GM12865 (cell line): ENCODE results near the gene MYH2.

Experiments used
- DNase-seq: peaks from one replicate; pipeline ENCODE4 v3.0.0; 2010; ENCODE audit warnings: low read depth
- H3K4me3 ChIP-seq: 2 replicates; pipeline ENCODE4 v1.5.1; 2011; ENCODE audit warnings: mild to moderate bottlenecking, low read depth, low read length, control low read depth
- CTCF ChIP-seq: IDR thresholded peaks from 2 replicates; pipeline ENCODE4 v1.5.1; 2011; ENCODE audit warnings: low read length, control low read depth, low read depth, inconsistent platforms; ENCODE audit not compliant: insufficient read depth; ENCODE audit errors: missing control alignments

MYH2 gene

DNA sequence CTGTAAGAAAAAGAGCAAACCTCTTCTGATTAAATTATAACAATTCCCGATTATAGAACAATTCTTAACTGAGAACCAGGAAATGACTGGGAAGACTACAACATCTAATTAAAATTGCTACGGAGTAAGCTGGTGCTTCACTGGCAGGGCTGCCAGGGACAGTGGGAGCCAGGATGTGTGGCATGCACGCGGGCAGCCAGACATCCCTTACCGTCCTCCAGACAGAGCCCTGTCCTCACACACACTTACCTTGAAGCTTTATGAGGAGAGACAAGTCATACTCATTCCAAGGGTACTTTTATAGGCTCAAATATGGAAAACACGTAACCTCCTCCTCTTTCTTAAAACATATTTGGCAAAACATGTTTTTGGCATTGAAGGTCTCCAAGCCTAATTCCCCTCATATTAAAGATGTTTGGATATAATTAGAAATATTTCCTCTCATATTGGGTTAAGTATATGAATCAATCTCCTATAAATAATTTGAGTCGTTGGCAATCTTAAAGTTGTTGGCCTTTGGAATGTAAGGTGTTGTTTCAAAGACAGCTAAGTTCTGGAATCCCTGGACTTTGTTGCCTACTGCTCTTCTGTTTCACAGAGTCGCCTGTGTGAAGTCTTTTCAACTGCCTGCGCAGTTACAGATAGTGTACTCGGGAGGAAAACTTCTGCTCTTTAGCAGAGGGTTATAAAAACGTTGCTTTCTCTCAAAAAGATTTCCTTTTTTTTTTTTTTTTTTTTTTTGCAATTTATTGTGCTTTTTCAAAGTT lies 31.0 kb downstream of the MYH2 start, which contains the start of gene MYH1:
Gene MYH1 (minus strand): TSS at position 272 of the 767 bp plus-strand sequence. CDS start 1,900 bp downstream, outside the sequence.
- no peak within 1 kb of the TSS for H3K4me3 ChIP-seq
- no peak for TF ChIP-seq CTCF
- DNase-seq, result no peak

DNA sequence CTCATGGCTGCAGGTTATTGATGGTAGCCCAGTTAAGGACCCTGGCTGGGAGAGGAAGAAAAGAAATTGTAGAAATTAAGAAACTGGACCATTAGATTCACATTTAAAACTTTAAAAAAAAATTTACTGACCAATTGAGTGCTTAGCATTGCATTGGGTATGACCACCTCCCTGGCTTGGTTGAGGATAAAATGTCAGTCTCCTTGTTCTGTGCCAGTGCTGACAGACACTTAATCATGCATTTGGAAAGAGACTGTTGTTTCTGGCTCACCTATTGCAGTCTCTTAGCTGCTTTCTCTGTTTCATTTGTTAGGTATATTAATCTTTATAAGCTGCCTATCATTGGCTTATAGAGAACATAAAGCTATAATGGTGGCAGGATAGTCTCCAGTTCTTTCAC lies 32.8 kb downstream of the MYH2 start:
- no peak for DNase-seq
- no peak overlapping the region for H3K4me3 ChIP-seq
- TF ChIP-seq CTCF, result no peak

- no peak for DNase-seq
- no peak for TF ChIP-seq CTCF
- no peak overlapping the region for H3K4me3 ChIP-seq
Observed at GRCh38 chr17:10516065-10516464, 33.4 kb downstream of the MYH2 start.

DNA sequence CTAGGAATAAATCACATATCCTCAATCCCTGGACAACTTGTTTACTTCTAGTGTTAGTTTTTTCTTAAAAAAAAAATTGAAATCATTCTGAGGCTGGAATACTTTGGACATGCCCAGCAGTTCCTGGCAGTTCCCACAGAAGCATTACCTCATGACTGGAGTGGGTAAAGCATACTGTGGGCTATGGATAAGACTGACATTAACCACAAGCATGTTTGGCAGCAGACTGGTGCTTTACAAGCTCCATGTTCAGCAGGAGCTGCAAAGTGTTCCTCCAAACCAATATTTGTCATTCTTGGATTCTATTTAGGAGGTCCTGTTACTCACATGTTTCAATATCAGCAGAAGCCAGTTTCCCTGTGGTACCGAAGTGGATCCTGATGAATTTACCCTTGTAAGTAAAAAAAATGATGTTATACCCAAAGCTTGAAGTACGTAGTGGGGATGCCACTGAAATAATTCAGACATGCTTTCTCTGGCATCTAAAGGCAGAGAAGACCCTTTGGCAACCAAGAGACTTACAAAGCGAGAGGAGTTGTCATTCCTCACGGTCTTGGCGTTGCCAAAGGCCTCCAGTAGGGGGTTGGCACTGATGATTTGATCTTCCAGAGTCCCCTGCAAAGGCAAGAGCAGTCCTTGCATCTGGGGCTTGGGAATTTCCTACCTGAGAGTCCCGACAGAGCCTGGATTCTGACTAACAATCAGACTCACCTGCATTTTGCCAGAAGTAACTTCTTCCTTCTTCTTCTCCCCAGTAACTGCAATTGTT lies 36.0 kb downstream of the MYH2 start:
- TF ChIP-seq CTCF, result no peak
- no peak for DNase-seq
- no peak overlapping the region for H3K4me3 ChIP-seq

- no peak for DNase-seq
- no peak for TF ChIP-seq CTCF
- H3K4me3 ChIP-seq, result no peak overlapping the region
Observed at GRCh38 chr17:10512856-10513255, 36.6 kb downstream of the MYH2 start.

DNA sequence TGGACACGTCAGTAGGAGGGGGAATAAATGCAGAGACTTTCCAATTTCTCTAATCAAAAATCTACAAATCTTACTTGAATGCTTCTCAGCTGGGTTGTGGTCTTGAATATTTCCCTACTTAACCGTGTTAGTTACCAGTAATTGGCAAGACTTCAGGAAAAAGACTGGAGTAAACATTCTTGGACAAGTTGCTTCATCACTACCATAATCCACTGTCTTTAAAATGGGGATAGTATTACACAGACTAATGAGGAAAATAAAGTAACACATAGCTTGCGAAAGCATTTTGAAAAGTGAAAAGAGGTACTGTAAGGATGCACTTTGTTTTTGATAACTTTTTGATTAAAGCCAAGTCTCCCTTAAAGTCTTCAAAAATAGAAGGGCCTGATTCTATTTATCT lies 49.5 kb downstream of the MYH2 start:
- no peak for TF ChIP-seq CTCF
- no peak overlapping the region for H3K4me3 ChIP-seq
- DNase-seq, result no peak
